Colon (tissue), 2 donors: Measurements from ENCODE around the gene DROSHA.

Source experiments
- FAIRE-seq: peaks from 2 replicates; lab custom pipeline; 2012; peaks lifted over from hg19 to GRCh38; lab: Jason Lieb, UNC
- donor health status: control.
- donor health status: control.

DROSHA gene

DNA sequence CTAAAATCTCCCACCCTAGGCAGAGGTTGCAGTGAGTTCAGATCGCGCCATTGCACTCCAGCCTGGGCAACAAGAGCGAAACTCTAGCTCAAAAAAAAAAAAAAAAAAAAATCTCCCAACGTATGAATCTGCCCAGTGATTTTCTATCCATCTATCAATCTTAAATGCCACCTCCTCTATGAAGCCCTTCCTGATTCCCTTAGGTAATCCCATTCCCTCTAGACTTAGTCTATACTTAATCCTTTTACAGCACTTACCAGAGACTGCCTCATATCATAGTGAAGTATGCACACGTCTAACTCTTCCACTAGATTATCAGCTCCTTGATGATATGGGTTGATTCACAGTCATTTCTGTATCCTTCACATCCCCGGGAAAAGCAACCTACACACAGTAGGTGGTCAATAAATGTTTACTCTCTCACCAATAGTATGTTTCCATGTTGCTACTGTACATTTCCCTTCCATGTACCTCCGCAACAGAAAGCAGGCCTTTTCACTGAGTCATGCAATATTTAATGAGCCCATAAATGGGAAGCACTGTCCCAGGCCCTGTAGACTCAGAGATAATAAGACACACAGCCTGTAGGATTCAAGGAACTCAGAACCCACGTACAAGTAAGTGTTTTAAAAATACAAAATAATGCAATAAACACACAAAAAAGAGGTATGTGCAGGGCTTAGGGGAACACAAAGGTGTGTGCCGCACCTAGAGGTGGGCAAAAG is 1.2 kb downstream of the DROSHA start:
- no peak for FAIRE-seq

DNA sequence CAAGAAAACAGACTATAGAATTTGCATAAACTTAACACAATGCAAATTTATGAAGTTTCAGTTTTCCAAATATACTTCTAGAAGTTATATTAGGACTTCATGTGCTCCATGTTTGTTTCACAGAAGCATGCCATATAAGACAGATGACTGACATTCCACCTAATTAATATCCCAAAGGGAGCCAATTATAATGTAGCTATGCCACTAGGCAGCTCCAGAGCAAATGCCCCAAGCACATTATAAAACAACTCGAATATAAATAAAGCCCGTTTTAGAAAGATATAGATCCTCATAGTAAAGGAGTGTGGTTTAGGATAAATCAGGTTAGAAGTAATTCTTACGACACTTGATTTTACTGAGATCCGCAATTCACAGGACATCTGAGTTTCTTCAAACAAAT is 8.9 kb downstream of the DROSHA start:
- no peak for FAIRE-seq

DNA sequence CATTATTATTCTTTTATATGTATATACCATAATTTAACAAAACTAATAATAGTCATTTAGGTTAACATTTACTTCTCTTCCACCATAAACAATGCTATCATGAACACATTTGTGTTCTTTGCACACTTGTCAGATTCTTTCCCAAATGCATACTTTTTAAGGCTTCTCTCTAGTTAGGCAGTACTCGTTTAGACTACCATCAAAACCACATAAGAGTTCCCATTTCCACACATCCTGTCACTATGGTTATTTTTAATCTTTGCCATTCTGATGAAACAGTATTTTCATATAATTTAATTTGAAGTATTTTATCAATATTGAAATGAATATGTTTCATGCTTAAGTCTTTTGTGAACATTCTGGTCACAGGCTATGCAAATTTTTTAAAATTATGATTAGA is 15.1 kb downstream of the DROSHA start:
- FAIRE-seq, result no peak

DNA sequence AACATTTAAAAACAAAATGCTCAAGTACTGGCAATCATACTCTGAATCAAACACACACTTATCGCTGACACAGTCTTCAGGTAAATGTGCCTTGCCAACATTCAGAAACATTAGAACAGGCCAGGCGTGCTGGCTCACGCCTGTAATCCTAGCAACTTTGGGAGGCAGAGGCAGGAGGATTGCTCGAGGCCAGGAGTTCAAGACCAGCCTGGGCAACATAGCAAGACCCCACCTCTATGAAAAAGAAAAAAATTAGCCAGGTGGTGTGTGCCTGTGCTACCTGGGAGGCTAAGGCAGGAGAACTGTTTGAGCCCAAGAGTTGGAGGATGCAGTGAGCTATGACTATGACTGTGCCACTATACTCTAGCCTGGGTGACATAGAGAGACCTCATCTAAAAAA is 20.6 kb downstream of the DROSHA start:
- no peak for FAIRE-seq

DNA sequence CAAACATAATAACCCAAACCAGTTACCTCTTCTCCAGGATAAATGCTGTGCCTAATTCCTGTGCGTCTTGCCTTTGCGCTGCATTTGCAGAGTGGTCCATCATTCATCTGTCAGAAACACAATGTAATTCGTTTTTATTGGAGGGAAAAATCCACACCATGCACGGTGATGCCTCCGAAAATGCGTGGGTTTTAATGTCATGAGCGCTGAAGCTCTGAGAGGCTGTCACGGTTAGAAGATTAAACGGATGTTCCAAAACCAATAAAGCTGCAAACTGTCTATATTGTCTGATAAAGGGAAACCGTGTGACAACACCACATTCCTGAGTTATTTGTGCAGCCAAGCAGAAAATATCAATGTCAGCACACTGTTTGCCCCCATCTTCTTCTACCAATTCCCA is 27.4 kb downstream of the DROSHA start:
- no peak for FAIRE-seq

DNA sequence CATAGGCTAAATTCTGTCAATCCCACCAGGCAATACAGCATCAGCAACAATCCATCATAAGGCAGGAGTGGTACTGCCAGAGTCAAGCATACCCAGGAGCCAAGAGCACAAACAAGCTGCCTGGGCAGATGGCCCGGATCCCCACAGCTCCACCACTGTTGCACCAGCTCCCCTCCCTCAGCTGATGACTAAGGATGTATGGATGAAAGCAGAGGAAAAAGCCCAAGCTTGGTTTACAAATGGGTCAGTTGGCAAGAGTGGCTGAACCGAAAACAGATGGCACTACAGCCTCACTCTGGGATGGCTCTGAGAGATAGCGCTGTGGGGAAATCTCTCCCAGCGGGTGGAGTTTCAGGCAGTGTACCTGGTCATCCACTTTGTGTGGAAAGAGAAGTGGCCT is 29.4 kb downstream of the DROSHA start:
- FAIRE-seq, result no peak

DNA sequence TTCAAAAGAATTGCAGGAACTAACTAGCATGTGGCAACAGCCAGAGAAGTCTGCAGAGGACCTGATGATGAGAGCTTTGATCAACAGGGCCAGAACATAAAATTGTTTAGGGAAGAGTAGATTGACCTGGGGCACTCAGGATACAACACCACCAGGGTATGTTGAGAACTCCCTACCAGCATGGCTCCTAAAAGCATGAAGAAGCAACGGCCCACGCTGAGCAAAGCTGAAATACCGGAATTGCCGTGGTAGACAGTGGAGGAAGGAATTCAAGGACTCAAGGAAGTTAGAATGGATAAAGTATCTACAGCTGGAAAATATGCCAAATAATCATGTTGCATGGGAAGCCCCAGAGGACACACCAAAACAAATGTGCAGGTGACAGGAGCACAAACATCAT is 31.6 kb downstream of the DROSHA start:
- no peak for FAIRE-seq

DNA sequence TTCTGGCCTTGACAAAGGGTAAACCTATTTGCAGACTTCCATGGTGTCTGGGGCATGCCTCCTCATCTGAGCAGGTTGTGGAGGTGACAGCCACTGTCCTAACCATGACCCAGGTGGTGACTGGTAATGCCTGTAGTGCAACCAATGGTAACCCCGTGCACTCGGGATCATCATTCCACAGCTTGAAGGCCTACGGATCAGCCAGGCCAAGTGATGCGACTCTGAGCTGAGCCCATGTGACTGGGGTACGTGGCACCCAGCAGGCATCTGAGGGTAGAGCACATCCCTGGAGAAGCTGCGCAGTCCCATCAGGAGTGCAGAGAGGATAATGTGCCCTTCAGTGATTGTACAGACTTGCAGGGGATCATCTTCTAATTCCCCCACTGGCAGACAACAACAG is 35.0 kb downstream of the DROSHA start:
- no peak for FAIRE-seq

DNA sequence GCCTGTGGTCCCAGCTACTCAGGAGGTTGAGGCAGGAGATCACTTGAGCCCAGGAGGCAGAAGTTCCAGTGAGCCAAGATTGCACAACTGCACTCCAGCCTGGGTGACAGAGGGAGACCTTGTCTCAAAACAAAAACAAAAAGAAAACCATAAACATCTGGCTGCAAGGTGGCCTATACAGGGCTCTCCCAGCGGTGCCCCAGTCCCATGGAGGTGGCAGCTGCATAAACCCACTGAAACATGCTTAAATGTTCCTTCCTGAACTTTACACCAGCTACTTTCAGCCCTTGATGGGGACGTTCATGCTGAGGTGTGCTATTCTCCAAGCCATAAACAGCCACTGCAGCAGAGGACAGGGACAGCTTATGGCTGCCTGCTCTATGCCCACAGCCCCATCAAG is 35.6 kb downstream of the DROSHA start:
- no peak for FAIRE-seq

DNA sequence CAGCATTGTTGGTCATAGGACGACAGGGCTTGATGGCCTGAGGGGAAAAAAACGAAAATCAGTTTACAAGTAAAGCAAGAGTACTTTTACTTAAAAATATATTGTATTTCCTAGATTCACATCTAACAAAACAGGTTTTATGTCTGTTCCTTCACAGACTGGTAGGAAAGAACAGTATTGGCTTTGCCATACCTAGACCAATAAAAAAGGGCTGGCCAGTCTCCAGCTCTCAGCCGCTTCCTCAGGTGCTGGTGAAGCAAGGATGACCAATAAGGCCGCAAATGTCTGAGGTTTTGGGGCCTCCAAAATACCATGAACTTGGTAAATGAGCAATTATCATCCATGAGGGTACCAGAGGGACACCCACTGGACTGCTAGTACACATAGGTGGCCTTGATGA is 36.6 kb downstream of the DROSHA start:
- no peak for FAIRE-seq

DNA sequence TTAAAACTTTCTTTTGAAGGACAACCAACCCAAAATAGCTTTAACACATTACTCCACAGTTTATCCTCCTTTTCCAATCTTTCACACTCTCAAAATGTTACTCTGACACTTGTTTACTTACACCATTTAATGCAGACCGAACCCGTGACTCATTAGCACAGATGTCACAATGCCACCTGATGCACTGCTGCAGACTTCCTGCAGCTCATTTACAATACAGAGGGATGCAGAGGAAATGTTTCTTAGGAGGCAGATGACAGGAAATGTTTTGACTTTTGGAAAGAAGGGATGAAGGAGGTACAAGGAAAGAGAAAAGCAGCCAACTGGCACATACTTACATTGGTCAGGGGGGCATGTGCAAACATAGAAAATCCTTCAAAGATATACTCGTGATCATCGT is 39.0 kb downstream of the DROSHA start:
- no peak for FAIRE-seq

DNA sequence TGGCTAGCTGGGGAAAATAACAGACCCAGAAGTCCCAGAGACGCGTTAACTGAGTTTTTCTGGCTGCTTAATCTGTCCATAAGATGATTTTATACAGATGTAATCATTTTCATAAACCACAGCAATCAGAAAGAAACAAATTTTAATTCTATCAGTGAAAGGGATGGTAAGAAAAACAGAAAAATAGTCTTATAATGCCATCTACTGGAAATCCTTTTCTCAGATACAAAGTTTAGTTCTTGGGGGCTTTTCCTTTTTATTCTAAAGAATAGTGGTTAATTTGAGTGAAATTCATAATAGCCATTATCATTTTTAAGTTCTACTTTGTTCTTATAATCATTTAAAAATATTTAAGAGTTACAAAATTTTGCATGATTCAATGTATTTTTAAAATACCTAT is 44.4 kb downstream of the DROSHA start:
- FAIRE-seq, result no peak

DNA sequence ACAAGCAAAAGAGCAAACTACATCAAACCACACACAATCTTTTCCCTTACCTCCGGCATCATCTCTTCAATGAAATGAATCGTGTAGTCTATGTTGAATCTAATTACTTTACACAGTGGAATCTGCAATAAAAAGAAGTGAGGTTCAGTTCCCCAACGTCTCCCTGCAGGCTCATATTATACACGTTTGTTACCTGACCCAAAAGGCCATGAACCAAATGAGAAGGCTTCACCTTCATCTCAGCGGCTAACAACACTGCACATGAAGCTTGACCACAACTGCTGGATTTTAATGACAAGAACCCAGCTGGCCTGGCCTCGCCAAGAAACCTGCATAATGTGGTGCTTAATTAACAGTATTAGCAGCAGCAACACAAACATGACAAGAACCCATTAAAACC is 45.5 kb downstream of the DROSHA start:
- no peak for FAIRE-seq

DNA sequence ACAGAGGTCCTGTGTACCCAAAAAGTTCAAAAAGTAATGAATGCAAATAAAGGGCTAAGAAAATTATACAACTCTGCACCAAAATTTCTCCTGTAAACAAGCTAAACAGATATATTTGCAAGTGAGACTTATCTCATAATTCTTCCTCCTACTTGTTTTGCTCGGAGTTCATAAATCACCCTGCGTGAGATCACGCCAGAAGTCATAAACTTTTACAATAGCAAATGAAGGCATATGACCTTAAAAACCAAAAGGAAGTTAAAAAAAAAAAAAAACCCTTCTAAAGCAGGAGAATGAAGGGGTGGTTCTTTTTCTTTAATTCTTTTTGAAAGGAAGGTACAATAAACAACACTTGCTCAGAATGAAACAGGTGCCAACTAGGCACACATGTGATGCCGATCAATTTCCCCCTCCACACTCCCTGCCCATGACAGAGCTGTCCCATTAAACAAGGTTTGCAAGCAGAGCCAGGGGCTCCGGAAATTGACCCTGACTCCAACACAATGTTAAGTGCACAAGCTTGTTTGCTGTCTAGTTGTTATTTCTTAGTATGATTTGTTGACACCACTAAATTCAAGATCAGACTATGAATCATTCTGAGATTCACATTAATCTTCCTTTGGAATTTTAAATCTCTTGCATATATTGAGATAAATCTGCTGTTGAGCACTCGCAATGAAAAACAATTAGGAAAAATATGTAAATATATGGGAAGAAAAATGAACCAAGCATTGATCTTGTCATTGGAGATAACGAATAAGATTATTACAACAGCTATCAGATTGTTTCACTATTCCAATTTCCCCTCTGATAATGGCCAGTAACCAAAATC is 46.3 kb downstream of the DROSHA start:
- FAIRE-seq, result no peak

DNA sequence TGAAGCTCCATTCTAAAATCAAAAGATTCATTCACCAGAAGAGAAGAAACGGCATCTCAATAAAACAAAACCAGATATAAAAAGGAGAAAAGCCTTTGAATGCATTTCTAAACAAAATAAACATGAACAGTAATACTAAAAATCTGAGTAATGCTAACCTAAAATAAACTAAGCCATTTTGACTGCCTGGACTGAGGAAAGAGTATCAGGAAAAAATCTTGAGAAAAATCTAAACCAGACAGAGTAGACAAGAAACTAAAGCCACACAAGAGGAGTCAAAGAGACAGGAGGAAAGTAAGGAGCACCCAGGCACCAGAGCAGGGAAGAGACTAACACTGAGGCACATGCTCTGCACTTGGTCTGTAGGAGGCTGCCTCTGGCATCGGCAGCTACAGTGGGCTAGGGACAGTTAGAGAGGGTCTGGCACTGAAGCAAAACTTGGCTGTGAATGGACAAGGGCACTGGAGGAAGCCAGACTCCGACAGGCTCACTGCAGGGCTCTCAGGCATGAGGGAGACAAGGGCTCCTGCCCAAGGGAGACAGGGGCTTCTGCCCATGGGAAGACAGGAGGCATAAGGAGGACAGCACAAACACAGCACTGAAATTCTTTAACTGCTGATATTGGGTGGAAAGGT is 50.2 kb downstream of the DROSHA start:
- no peak for FAIRE-seq

DNA sequence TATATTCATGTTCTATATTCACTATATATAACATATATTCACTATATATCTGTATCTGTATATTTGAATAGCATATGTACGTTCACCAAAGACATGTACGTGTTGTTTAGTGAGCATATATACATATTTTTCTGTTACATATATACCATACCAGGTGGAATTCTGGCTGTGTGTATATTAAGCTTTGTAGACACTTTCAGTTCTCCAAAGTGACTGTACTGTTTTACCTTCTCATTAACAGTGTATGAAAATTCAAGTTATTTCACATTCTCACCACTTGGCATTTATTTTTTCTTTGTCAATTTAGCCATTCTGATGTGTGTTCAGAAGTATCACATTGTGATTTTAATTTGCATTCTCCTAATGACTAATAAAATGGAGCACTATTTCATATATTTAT is 52.2 kb downstream of the DROSHA start:
- no peak for FAIRE-seq

DNA sequence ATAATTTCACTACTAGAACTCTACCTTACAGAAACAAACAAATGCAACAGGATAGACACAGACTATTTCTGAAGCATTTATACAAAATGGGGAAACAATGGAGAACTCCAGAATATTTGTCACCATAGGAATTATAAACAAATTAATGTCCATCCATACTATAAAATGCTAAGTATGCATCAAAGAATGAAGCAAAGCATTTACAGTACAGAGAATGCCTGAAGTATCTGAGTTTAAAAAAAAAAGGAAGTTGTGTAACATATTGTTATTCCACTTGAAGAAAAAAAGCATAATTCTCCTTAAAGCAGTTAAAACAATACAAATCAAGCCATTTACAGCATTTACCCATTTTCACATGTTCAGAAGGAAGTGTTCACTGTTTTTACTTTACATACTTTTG is 53.0 kb downstream of the DROSHA start:
- FAIRE-seq, result no peak

DNA sequence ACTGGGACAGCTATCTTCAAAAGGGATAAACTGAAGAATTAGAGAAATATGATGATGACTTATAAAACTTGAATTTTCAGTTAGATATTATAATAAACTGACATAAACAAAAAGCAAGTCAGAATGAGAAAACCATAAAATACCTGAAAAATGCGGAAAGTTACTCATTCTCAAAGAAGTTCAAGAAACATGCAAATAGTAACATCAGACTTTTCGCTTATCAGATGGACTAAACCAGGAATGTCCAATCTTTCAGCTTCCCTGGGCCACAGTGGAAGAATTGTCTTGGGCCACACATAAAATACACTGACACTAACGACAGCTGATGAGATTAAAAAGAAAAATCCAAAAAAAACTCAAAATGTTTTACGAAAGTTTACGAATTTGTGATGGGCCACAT is 53.9 kb downstream of the DROSHA start:
- no peak for FAIRE-seq

DNA sequence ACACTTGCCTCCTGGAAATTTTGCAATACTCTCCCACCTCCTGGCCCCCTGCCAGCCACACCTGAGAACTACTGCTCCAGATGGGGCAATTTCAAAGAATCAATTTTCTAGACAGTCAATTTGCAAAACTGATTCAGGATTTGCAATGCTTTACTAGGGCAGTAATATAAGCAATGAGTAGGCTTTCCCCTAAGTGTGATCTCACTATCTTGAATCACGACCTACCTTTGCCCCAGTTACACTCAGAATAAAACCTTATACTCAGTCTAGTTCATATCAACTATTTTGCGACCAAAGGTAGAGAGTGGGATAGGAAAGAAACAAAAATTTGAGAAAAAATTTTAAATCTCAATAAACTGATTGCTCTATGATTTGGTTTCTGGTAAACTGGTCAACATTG is 54.4 kb downstream of the DROSHA start:
- FAIRE-seq, result no peak

DNA sequence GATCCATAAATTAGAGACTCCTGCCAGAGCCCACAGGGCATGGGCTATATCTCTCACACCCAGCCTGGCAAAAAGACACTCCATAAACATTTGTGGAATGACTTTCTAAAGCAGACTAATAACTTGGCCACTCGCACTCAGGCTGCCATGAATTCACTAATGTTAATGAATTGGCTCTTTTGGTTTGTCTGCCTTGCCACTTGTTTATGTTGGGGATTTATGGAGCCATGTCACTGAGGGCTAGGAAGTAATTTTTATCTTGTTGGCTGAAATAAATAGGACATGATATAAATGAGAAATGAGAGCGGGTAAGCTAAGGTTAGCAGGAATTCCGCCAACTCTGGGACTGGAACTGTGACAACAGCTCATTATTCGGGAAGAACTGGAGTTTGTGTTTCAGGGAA is 55.2 kb downstream of the DROSHA start:
- FAIRE-seq, result no peak

DNA sequence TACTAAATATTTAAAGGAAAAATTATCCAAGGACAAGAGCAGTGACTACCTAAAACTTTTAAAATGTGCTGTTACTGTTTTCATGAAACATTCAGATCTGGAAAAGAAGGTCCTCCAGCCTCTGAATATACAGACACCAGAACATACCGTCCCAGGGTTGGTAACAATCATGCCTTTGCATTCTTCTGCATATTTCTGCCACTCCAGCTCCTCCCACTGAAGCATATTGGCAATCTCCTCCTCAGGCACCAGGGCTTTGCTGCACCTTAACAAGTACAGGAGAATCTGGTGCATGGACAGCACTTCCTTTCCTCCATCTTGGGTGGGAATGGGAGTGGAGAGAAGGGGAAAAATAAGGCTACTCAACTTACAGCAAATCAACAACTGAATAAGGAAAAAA is 60.0 kb downstream of the DROSHA start:
- no peak for FAIRE-seq

DNA sequence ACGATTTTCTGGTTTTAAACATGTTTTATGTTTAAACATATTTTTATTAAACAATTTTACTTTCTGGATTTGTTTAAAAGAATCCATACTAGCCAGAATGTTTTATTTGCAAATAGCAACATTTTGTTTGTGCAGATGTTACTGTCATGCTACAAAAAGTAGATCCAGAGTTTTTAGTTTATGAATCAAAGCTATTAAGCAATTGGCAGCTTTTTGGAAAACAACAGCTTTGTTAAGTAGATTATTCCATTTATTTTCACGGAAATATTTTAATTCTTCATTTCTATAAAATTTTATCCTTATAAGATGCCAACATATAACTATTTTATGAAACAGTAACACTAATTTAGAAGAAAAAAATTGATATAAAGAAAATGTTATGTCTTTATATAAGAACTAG is 60.9 kb downstream of the DROSHA start:
- FAIRE-seq, result peak; percentile 47

DNA sequence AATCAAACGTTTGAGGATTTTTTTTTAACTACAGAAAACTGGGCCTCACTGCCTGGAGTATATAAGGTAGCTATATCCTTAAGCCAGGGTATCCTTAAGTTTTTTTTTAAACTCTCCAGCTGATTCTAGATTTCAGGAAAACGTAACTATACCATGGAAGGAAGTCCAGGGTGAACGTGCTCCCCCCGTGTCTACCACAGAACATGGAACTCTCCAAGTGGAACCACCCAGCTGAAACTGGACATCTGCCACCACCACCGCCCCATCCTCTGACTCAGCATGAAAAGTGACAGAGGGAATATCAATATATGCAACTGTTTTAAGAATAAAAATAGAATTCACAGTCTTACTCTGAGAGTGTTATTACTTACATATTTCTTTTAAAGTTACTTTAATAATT is 61.3 kb downstream of the DROSHA start:
- no peak for FAIRE-seq
